HCEC 1CT (cell line): ENCODE data around the gene AFAP1.
A peak's percentile ranks its signal among the peaks of the same experiment; 100 is the strongest.

Experiments used
- DNase-seq: peaks from one replicate; pipeline ENCODE4 v3.0.0-alpha.2; 2017

AFAP1 gene

DNA sequence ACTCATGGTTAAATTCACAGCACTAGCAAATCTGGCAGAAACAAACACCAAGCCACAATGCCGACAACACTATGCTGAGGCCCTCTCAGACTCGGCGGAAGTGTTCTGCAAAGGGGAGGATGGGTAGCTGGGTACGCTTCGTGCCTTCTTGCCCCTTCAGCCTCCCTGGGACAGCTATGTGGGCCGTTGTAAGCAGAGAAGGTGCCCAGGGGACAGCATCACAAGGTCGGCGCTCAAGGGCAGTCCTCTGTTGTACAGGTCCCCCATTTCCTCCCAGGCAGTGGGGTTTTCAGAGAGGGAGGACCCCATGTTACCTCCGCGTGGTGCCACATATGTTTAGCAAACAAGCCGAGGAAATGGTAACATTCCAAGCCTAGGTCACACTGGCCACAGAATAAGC is 173.6 kb downstream of the AFAP1 start:
- no peak for DNase-seq

DNA sequence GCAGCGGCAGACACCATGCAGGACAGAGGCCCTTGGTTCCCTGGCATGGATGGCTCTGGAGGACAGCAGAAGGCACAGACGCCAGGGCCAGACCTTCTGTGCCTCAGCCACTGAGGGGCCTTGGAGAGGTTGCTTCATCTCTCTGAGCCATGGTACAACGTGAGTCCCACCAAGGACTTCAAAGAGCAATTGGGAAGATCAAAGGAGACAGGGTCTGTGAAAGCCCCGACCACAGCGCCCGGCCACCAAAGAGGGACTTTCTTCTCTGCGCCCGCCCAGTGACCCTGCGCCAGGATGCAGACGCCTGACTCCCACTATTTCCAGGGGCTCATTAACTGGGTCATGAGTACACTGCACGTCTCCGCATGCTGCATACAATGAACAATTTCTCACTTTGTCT is 174.0 kb downstream of the AFAP1 start:
- DNase-seq = no peak

DNA sequence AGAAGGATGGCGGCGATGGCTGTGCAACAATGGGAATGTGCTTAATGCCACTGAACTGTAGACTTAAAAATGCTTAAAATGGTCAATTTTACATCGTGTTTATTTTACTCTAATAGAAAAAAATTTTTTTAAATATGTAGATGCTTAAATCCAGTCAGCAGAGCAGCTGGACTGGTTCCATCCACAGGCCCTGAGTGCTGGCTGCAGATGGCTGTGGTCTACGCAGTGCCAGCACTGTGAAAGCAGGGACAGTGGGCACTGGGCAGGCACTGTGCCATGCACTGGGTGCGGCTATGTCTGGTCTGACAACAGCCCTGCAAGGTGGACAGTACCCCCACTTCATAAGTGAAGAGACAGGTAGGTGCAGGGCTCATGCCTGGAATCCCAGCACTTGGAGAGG is 175.2 kb downstream of the AFAP1 start:
- no peak for DNase-seq

DNA sequence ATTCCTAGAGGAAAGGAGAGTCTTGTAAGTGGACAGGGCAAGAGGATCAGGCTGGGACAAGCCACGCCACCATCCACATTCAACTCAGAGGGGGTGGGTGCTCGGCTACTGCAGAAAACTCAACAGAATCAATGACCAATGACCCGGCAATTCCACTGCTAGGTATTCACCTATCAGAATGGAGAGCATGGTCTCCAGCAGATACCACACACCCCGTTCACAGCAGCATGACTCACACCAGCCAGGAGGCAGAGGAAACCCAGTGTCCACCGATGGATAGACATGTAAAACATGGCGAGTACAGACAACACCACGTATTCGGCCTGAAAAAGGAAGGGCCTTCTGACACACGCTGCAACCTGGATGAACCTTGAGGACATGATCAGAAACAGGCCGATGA is 175.9 kb downstream of the AFAP1 start:
- DNase-seq = no peak

DNA sequence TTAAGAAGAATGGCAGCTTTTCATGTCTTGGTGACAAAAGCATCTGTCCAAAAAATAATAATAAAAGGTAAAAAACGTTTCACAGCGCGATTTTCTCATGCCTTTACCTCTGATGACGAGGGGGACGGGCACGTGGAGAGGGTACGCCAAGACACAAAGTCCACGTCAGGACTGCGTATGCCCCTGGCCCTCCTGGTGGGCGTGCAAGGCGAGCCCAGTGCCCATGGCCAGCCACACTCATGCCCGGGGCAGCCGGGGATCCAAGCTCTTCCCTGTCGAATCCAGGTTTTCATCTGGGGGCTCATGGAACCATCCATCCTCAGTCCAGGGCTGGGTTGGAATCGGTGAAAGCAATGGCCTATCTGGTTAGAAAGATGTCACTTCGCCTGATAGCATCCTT is 176.6 kb downstream of the AFAP1 start:
- no peak for DNase-seq

DNA sequence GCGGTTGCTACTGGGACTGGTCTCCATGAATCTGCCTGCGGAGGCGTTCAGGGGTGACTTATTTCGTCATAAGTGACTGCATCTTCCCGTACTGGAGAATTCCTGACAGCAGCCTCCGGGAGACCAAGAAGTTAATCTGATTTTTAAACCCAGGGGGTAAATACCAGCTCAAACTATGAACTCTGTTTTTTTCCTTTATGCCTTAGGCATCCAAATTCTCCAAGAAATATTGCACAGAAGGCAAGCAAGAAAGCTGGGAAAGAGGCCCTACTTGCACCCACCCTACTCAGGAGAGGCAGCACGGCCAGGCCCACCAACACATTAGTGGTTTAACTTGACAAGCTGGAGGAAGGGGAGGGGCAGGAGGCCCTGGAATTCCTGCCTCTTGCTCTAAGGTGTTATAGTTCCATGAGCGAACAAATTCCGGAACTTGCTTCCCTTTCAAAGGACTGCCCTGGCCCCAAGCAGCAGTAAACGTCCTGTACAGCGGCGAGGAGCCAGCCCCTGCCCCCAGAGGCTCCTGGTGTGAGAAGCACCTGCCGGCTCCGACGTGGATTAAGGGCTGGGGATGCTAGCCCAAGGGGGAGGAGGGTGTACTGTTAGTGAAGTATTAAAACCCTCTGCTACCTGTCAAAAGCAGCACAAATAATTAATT is 177.2 kb downstream of the AFAP1 start:
- no peak for DNase-seq

DNA sequence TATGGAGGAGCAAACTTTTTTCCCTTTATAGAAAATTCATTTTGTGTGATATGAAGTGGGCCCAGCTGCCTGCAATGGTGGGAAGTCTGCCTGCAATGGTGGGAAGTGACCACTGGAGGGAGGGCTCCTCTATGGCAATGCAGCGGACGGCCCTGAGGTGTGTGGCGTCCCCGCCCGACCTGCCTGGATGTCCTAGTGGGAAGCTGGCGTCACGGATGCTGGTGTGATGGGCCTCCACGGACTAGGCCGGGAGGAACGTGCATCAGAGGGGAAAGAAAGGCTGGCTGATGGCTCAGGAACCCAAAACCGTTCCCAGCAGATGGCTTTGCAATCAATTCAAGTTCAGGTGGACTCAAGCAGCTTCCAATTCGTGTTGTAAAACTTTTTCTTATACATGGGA is 177.9 kb downstream of the AFAP1 start:
- DNase-seq = peak; percentile 11

DNA sequence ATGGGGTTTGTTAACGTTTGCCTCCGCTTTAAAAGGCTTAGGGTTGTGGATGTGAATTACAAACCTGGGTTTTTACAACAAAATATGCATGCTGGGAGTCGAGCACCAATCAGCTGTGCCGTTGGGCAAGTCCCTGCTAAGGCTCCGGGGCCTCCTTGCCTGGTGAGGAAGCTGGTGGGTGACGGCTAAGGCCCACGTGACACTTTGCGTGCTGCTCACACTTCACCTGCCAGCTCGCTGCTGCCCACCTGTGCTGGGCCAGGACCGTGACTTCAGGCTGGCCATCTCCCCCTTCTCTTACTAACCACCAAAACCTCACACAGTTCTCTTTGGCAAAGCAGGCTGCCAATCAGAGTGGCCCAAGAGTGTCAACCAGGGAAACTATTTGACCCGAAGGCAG is 178.3 kb downstream of the AFAP1 start:
- DNase-seq = no peak

DNA sequence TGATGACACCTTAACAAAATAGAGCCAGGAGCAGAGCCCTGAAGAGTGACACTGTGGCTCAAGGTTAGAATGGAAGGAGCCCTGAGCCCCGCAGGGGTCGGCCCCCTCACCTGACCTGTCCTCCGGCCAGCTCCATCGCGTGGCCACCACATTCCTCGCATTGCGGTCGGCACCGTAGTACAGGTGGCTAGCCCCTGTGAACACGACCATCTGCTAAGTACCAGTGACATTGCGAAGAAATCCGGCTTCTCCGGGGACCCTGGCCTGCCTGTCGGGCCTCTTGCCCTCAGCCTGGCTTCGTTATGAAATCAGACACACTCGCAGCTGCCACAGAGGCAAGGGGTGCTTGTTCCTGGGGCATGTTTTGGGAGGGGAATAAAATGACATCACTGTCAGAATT is 179.0 kb downstream of the AFAP1 start:
- no peak for DNase-seq

DNA sequence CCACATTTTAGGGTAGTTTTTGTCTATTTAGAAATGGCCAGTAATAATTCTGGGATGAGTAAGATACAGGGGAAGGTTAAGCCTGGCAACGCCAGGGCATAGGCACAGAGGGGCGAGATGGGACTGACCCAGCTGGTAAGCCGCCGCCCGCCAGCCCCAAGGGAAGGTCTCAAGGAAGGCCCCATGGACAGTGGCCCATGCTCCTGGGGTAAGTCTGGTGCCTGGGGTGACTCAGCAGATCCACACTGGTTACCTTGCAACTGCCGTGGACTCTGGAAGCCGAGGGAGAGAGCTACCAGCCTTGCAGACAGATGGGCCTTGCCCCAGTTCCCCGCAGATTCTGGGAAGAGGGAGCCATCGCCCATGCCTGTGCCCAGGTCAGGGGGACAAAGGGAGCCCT is 179.4 kb downstream of the AFAP1 start:
- no peak for DNase-seq

DNA sequence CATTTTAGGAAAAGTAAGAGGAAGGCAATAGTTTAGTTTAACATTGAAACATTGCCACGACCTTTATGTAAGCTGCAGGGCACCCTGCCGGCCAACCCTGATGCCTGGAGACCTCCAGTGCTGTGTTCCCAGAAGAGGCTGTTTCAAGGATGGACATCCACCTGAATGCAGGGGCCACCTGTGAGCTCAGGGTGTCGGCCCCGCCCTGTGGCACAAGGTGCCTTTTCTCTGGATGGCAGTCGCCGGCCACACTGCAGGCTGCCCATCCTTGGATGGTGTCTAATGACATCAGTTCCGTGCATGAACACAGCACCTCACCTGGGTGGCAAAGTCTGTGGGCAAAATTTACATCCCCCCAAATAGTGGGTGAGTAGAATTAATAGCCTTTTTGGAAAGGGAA is 180.0 kb downstream of the AFAP1 start:
- DNase-seq = no peak

DNA sequence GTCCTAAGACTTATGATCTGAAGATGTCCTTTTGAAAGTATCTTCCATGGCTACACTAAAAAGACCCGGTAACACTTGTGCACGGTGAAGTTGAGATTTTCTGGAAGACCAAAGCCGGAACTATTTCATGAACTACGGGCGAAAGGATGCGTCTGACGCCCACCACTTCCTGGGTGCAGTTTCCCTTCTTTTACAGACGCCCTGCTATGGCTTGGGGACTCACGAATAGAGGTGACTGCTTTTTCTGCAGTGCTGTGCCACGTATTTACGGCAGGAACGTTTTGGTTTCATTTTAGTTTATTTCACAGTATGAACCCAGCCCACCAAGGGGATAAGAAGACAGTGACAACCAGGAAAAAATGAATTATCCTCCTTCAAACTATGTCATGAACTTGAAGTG is 180.4 kb downstream of the AFAP1 start:
- DNase-seq = no peak

DNA sequence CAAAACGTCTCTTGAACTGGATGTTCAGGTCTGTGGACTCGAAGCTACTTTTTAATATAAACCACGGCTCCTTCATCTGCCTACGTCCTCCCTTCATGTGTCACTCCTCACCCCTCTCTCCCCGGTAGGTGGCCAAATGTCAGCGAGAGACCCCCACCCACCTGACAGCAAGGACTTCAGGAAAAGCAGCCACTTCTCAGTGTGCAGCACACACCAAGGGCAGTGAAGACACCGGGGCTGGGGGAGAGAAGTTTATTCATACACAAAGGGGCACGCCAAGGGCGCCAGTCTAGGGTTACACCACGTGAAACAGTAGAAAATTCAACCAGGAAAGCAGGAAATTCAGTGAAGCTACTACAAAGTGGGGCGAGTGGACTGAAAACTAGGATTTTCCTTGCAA is 181.2 kb downstream of the AFAP1 start:
- DNase-seq = no peak

DNA sequence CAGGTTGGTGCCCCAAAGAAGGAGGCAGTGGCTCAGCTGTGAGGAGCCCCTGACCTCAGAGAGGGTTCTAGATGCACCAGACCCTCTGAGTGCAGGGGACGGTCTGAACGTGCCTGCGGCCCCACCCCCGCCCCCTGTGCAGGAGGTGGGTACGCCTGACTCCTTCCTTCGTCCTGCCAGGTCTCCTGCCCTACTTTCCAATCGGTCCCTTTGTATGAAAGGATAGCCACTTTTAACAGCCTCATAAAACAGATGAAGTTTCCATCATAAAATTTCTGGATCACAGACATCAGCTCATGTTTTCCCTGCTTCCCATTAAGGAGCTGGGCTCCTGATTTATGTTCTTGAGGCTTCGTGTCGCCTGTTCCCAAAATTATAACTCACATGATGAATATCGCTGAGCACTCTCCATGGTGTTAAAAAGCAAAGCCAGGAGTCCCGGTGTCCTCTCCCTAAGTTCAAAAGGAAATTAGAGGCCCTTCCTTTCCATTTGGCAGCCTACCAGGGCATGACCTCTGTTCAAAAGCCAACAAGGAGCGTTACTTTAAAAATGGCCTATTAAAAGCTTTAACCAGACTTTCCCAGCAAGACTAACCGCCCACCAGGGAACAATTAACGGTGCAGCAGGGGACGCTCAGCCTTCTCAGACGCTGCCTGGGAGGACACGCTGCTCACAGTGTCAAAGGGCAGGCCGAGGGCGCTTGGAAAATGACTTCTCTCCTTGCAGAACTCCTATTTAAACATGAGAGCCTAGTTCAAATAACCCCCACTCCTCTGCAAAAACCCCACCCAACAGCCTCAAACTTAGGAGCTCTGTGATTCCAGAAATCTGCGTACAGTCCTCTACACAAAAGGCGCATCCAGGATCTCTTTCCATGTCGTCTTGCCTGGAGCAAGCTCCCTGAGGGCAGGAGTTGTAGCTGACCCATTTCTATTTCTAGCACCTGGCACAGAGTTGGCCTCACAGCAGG is 181.9 kb downstream of the AFAP1 start:
- DNase-seq = no peak

DNA sequence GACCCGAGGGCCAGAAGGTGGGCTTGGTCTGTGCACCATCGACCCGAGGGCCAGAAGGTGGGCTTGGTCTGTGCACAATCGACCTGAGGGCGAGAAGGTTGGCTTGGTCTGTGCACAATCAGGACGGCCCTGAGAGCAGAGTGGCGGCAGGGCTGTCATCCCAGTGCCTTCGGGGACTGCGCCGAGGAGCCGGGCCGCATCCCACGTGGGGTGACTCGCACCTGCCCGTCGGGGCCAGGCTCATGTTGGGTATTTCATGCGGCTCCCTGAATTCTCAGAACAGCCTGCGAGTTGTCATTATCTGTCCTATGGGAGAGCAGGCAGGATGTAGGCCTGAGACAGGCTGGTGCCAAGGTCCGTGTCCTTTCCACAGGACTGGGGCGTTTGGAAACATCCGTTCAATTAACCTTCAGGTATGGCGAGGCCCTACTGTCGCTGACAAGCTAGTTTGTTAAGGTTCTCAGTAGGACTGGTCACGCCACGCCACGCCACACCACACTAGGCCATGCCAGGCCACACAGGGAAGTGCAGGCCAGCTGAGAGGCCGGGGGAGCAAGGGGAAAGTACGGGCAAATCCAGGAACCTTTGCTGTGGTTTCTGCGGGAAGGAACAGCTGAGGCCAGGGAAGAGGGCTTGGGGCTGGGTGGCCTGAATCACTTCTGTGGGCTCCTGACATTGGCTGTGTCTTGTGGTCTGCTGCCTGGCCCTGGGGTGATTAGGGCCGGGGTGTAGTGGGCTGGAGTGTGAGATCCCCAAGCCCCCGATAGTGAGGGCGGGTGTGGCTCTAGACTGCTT is 182.9 kb downstream of the AFAP1 start:
- no peak for DNase-seq

DNA sequence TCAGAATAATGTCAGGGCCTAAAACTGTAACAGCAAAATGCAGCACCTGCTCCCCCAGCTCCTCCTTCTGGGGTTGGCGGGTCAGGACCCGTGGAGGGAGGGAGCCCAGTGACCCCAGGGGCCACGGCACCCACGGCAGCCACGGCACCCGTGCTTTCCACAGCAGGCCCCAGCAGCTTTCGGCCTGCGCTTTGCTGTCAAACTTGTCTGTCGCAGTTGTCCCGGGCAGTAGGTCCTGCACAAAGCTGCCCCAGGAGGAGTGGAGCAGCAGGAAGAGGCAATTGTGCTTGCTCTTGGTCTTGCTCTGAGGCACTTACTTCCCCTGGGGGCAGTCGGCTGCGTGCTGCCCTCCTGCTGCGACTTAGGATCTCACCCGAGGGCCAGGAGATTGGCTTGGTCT is 183.6 kb downstream of the AFAP1 start:
- DNase-seq = no peak

DNA sequence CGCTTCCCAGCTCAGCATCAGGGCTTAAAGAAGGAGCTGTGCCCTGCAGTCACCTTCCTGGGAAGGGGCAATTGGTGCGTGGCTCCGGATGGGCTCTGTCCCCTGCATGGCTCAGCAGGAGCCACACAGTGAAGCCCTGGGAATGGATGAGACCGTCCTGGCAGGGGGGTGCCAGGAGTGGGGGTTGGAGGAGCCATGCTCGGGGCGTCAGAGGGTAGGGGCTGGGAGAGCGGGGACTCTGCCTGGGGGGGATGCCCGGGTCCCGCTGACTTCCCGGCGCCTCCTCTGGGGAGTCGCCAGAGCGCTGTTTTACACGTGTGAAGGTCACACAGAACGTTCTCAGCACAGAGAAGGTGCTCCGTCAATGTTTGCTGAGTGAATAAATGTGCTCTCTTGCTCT is 184.1 kb downstream of the AFAP1 start:
- DNase-seq = no peak

DNA sequence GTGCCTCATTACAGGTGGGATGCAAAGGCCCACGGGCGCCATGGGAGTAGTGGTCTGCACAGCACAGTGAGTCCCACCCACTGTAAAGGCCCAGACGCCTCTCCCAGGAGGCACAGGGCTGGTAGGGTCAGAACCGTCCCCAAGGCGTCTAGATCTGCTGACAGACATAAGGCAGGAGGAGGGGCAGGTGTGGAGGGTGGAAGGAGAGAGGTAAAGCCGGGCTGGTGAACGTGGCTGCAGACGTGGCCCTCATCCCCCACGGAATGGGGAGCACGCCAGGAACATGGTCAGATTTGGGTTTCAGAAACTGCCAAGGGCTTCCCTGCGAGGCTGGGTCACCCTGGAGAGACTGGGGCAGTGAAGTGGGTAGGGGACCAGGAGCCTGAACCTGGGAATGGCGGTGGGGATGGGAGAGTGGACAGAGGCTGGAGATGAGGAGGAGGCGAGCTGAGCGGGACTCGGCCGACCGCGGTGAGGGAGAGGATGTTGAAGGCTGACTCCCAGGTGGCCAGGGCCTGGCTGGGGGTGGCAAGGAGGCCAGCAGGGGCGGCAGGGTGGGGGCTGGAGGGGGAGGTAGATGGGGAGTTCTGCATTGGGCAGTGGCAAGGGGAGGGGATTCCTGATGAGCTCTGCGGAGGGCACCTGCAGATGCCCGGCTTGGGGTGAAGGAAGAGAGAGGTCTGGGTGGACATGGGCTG is 184.9 kb downstream of the AFAP1 start:
- DNase-seq = no peak

DNA sequence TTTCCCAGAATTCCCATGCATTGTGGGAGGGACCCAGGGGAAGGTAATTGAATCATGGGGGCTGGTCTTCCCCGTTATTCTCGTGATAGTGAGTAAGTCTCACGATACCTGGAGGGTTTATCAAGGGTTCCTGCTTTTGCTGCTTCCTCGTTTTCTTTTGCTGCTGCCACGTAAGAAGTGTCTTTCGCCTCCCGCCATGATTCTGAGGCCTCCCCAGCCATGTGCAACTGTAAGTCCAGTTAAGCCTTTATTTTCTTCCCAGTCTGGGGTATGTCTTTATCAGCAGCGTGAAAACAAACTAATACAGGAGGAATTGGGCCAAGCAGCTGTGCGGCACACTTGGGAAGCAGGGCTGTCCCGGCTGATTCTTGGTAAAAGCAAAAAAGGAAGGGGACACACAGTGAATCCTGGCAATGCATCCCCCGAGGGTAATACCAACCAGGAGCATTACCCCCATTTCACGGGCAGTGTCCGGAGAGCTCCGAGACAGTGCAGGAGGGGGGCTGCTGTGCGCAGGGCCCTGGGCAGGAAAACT is 185.7 kb downstream of the AFAP1 start:
- DNase-seq = no peak

DNA sequence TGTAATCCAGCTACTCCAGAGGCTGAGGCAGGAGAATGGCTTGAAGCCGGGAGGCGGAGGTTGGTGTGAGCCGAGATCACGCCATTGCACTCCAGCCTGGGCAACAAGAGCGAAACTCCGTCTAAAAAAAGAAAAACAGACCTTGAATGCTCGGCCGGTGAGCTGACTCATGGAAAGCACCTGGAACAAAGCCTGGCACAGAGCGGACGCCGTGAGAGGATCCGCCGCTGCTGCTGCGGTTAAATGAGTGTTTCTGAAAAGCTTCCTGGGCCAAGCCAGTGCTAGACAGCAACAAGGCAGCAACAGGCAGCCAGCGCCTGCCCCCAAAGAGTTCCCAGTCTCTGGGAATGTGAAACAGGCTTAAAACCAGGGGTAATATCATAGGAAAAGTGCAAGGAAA is 186.4 kb downstream of the AFAP1 start:
- DNase-seq = no peak

DNA sequence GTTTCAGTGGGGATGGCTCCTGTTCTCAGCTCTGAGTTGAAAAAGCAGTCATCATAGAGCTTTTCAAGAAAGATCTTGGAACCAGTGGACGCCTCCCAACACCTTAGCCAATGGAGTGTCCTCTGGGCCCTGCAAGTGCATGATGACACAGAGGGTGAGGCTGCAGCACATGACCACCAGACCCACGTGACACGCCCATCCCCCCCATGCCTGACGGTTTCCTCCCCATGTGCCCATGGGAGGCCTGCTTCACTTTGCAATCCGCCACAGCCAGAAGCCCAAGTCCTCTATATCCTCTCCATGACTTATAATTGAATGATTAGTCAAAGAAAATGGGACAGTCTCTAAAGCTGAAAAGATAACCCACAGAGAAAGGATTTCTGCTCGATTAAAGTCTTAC is 187.0 kb downstream of the AFAP1 start:
- DNase-seq = no peak

DNA sequence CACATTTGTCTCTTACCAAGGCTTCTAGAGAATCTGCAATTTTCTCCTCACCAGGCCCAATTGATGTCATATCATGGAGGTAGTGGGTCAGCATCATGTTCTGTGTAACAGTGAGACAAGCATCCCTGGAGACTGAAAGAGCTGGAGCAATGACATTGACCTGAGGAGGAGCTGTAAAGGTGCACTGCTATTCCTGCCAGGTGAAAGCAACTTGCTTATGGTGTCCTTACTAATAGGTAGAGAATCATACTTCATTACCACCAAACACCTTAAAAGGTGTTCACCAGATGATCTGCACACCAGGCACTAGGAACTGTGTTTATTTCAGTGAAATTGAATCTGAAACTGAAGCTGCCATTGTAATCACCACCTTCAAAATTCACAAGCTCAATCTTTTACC is 188.7 kb downstream of the AFAP1 start:
- DNase-seq = no peak

DNA sequence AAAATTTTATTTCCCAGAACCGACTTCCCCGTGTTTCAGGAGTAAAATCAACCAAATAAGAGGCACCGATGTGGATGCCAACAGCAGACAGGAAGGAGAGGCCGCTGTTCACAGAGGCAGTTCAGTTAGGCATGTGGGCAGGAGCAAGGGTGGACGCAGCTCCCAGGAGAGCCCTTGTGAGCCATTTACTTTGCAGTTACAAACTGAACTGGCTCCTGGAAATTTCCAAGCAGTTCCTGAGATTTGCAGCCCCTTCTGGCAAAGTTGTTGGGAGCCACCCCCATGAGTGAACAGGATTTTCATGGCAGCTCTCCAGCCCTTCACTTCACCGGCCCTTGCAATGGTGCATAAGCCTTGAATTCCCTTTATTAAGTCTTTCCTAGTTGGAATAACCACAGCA is 189.1 kb downstream of the AFAP1 start:
- no peak for DNase-seq
